Measurements from ENCODE around the gene GCM1. TPM values are rescaled to one million over a fixed set of nuclear protein-coding genes. Genes with fewer than 3 reads are reported as not detected.

Gene GCM1
- total RNA-seq, 1 experiment from 2014 or later, result not detected

DNA sequence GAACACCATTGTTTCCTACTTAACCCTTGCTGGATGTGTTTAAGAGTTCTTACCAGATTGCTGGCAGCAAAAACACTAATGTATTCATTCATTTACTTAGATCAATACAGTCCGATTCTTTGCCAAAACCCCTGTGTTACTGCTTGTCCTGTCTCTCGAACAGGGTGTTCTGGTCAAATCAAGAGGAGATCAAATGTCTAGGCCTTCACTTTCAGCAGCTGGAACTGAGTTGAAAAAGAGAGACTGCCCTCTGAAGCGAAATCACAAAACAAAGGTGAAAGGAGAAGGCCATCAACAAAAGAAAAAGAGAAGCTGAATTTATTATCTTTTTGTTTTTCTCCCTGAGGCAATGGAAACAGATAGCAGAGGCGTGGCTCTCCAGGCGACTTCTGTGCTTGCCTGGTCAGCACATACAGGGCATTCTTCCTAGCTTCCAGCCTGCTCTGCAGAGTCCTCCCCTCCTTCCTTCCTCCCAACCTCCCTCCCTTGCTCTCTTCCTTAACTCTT, 44.1 kb upstream of the GCM1 start:
- H3K4me1 ChIP-seq (ENCODE audit: control insufficient read depth, insufficient read depth, low read length), result peaks cover 11% of the 10 kb centered on the region
- ChIA-PET POLR2A (no interaction called here), CTCF (interaction anchor here (0.7 kb wide), 1 partner anchor 238 kb away, joined by 8 read pairs; no protein-coding TSS in a partner anchor)
- no peak for DNase-seq (ENCODE audit: low read depth, low spot score)
- H3K27me3 ChIP-seq (ENCODE audit: control insufficient read depth, insufficient read depth, low read length), result no peaks in the 10 kb centered on the region
- no TSS peak for BruUV-seq (replicated peaks)
- no peak overlapping the region for H3K4me3 ChIP-seq (ENCODE audit: low read depth in 2 of 2, low read length in 2 of 2)
- intact Hi-C loops (cut with micrococcal nuclease; ENCODE audit: unreplicated experiment), result no loop called here
- H3K36me3 ChIP-seq (ENCODE audit: control insufficient read depth, insufficient read depth, low read length), result no peaks in the 10 kb centered on the region
- no peak for TF ChIP-seq SIN3A (IDR thresholded peaks at IDR 0.05; ENCODE audit: borderline replicate concordance, insufficient read depth, low read depth, low read length)
- no peak for TF ChIP-seq TCF7L2 (IDR thresholded peaks at IDR 0.05; ENCODE audit: low read depth, low read length)
- TF ChIP-seq, protein P1, sequence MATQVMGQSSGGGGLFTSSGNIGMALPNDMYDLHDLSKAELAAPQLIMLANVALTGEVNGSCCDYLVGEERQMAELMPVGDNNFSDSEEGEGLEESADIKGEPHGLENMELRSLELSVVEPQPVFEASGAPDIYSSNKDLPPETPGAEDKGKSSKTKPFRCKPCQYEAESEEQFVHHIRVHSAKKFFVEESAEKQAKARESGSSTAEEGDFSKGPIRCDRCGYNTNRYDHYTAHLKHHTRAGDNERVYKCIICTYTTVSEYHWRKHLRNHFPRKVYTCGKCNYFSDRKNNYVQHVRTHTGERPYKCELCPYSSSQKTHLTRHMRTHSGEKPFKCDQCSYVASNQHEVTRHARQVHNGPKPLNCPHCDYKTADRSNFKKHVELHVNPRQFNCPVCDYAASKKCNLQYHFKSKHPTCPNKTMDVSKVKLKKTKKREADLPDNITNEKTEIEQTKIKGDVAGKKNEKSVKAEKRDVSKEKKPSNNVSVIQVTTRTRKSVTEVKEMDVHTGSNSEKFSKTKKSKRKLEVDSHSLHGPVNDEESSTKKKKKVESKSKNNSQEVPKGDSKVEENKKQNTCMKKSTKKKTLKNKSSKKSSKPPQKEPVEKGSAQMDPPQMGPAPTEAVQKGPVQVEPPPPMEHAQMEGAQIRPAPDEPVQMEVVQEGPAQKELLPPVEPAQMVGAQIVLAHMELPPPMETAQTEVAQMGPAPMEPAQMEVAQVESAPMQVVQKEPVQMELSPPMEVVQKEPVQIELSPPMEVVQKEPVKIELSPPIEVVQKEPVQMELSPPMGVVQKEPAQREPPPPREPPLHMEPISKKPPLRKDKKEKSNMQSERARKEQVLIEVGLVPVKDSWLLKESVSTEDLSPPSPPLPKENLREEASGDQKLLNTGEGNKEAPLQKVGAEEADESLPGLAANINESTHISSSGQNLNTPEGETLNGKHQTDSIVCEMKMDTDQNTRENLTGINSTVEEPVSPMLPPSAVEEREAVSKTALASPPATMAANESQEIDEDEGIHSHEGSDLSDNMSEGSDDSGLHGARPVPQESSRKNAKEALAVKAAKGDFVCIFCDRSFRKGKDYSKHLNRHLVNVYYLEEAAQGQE (IDR thresholded peaks at IDR 0.05; ENCODE audit: insufficient read depth in 1 of 2, low read depth in 2 of 2, low read length in 1 of 2), result no peak
- TF ChIP-seq, protein P2, sequence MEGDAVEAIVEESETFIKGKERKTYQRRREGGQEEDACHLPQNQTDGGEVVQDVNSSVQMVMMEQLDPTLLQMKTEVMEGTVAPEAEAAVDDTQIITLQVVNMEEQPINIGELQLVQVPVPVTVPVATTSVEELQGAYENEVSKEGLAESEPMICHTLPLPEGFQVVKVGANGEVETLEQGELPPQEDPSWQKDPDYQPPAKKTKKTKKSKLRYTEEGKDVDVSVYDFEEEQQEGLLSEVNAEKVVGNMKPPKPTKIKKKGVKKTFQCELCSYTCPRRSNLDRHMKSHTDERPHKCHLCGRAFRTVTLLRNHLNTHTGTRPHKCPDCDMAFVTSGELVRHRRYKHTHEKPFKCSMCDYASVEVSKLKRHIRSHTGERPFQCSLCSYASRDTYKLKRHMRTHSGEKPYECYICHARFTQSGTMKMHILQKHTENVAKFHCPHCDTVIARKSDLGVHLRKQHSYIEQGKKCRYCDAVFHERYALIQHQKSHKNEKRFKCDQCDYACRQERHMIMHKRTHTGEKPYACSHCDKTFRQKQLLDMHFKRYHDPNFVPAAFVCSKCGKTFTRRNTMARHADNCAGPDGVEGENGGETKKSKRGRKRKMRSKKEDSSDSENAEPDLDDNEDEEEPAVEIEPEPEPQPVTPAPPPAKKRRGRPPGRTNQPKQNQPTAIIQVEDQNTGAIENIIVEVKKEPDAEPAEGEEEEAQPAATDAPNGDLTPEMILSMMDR (IDR thresholded peaks at IDR 0.05), result no peak
- TF ChIP-seq POLR2AphosphoS5 (IDR thresholded peaks at IDR 0.05; ENCODE audit: low read depth, low read length), result no peak
- H3K27ac ChIP-seq (ENCODE audit: low read length), result no peak overlapping the region; the same call in 1 of the 2 replicates
- H3K9me3 ChIP-seq (ENCODE audit: control insufficient read depth, insufficient read depth, low read depth, low read length), result no peaks in the 10 kb centered on the region
- ATAC-seq, result no peak
- in situ Hi-C loops (cut with HindIII; ENCODE audit: low pct_unique_long_range_greater_than_20kb, low sequenced_read_pairs), result no loop called here

DNA sequence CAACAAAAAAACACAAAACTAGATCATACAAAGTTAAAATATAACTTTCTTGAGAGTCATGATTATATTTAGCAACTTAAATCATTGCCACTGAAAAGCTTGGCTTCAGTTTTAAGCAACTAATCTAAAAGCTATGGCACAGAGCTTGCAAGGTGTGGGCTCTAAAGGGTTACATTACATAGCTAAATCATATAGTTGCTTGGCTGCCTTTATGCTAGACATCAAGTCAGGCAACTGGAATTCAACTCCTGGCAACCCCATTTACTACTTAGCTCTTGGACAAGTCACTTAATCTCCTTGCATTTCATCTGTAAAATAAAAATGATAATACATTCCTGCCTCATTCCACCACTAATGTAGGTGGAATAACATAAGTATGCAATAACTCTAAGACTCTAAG, 40.9 kb upstream of the GCM1 start:
- Histone ChIP-seq H3K4me1 (ENCODE audit: control insufficient read depth, insufficient read depth, low read length) (peaks cover 11% of the 10 kb centered on the region), H3K4me3 (ENCODE audit: low read depth in 2 of 2, low read length in 2 of 2) (no peak overlapping the region), H3K9me3 (ENCODE audit: control insufficient read depth, insufficient read depth, low read depth, low read length) (no peaks in the 10 kb centered on the region), H3K36me3 (ENCODE audit: control insufficient read depth, insufficient read depth, low read length) (no peaks in the 10 kb centered on the region), H3K27ac (ENCODE audit: low read length) (no peak overlapping the region), H3K27me3 (ENCODE audit: control insufficient read depth, insufficient read depth, low read length) (no peaks in the 10 kb centered on the region)
- ATAC-seq (no peak), DNase-seq (ENCODE audit: low read depth, low spot score) (no peak)
- ChIA-PET POLR2A (interaction anchor here (0.6 kb wide), 1 partner anchor 9 kb away, joined by 9 read pairs; no protein-coding TSS in a partner anchor), CTCF (interaction anchor here (0.7 kb wide), 1 partner anchor 11 kb away, joined by 3 read pairs; no protein-coding TSS in a partner anchor)
- TF ChIP-seq, protein P1 (IDR thresholded peaks at IDR 0.05; ENCODE audit: insufficient read depth in 1 of 2, low read depth in 2 of 2, low read length in 1 of 2), result no peak
- TF ChIP-seq SIN3A (IDR thresholded peaks at IDR 0.05; ENCODE audit: borderline replicate concordance, insufficient read depth, low read depth, low read length) (no peak), TCF7L2 (IDR thresholded peaks at IDR 0.05; ENCODE audit: low read depth, low read length) (no peak), POLR2AphosphoS5 (IDR thresholded peaks at IDR 0.05; ENCODE audit: low read depth, low read length) (no peak)
- TF ChIP-seq, protein P2 (IDR thresholded peaks at IDR 0.05), result no peak
- no TSS peak for BruUV-seq (replicated peaks)
- in situ Hi-C loops (cut with HindIII; ENCODE audit: low pct_unique_long_range_greater_than_20kb, low sequenced_read_pairs), result no loop called here
- intact Hi-C loops (cut with micrococcal nuclease; ENCODE audit: unreplicated experiment), result no loop called here

All from Panc1 (cell line).